Spleen (tissue), 7 donors: Measurements from ENCODE around the gene IL19.
A peak's percentile ranks its signal among the peaks of the same experiment; 100 is the strongest.

Experiments
- POLR2A ChIP-seq, 3 donors: fragments of 450-650 bp; IDR thresholded peaks; one replicate each; pipeline ENCODE4 v1.5.1; 2017; ENCODE audit warnings: antibody characterized with exemption in 3 of 3, mild to moderate bottlenecking in 1 of 3
- POLR2AphosphoS5 ChIP-seq, 3 donors: sonication (generic); formaldehyde crosslinking; IDR thresholded peaks; one replicate each; pipeline ENCODE4 v1.5.1; 2017; ENCODE audit warnings: antibody characterized with exemption in 3 of 3
- TF ChIP-seq, protein P1 (sequence below), 11 experiments: fragments of 200-600 bp in 7 of 11; fragments of 450-650 bp in 4 of 11; sonication (generic) in 4 of 11; IDR thresholded peaks in 8 of 11; conservative IDR thresholded peaks in 3 of 11; 1 replicate in 7 of 11; 2 replicates in 4 of 11; pipeline versions ENCODE4 v1.4.0 to v1.8.0; 2016 to 2021; ENCODE audit warnings: antibody characterized with exemption in 11 of 11, inconsistent platforms in 4 of 11, mild to moderate bottlenecking in 1 of 11
- donor health status: DM: no; HTN: no; CAD: no; lungs with moderate emphysema.
- donor health status: DM: no; HTN: no; CAD: no.
- donor health status: DM: no; HTN: no; CAD: no.

DNA sequence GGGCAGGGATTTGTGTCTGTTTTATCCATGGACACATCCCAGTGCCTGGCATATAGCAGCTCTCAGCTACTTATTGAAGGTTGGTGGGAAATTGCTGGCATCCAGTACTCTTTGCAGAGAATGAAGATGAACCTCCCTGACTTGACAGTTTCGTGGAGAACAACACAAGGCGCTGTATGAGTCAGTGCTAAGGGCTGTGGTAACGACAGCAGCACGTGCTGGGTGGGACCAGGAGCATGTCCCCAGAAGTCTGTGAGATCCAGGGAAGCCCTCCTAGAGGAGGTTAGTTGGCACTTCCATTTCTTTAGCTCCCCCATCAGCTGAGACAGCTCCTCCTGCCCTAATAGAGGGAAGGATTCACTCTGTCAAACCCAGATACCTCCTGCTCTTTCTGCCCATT, 25.9 kb upstream of the IL19 start:
- TF ChIP-seq, protein P1, sequence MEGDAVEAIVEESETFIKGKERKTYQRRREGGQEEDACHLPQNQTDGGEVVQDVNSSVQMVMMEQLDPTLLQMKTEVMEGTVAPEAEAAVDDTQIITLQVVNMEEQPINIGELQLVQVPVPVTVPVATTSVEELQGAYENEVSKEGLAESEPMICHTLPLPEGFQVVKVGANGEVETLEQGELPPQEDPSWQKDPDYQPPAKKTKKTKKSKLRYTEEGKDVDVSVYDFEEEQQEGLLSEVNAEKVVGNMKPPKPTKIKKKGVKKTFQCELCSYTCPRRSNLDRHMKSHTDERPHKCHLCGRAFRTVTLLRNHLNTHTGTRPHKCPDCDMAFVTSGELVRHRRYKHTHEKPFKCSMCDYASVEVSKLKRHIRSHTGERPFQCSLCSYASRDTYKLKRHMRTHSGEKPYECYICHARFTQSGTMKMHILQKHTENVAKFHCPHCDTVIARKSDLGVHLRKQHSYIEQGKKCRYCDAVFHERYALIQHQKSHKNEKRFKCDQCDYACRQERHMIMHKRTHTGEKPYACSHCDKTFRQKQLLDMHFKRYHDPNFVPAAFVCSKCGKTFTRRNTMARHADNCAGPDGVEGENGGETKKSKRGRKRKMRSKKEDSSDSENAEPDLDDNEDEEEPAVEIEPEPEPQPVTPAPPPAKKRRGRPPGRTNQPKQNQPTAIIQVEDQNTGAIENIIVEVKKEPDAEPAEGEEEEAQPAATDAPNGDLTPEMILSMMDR (IDR thresholded peaks at IDR 0.05 in 8 of 11, conservative IDR thresholded peaks at IDR 0.05 in 3 of 11), result no peak
- TF ChIP-seq POLR2AphosphoS5 (IDR thresholded peaks at IDR 0.05) (peak in 1 of 3 donors; percentile 2), POLR2A (IDR thresholded peaks at IDR 0.05) (no peak)
